ENCODE data around the gene MAB21L4.

The MAB21L4 gene

DNA sequence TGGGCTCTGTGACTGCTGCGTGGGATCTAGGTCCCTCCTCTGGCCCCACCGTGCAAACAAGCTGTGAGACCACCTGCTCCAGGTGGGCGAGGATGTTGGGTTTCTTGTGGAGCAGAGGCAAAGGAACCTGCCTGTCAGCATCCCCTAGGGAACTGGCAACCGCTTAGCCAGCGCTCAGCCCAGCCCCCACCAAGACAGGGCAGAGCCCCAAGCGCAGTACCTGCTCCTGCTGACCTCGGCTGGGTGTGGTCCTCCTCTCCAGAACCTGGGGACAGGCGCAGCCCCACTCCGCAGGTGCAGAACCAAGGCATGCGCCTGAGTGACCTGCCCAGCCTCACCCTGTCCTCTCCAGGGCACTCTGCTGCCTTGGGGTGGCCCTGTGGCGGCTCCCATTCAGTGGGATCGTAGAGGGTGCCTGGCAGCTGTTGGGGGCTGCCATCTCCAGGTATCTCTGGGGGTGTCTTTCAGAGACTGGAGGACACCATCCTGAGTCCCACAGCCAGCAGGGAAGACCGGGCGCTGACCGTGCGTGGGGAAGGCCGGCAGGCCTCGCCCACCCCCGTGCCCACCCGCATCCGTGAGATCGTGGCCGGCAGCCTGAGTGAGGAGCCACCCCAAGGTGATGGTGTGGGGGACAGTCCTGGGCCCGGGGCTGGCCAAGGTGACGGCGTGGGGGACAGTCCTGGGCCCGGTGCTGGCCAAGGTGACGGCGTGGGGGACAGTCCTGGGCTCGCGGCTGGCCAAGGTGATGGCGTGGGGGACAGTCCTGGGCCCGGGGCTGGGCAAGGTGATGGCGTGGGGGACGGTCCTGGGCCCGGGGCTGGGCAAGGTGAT, 22.5 kb upstream of the MAB21L4 start:
- H3K27ac ChIP-seq = no peak overlapping the region
- TF ChIP-seq, protein P1, sequence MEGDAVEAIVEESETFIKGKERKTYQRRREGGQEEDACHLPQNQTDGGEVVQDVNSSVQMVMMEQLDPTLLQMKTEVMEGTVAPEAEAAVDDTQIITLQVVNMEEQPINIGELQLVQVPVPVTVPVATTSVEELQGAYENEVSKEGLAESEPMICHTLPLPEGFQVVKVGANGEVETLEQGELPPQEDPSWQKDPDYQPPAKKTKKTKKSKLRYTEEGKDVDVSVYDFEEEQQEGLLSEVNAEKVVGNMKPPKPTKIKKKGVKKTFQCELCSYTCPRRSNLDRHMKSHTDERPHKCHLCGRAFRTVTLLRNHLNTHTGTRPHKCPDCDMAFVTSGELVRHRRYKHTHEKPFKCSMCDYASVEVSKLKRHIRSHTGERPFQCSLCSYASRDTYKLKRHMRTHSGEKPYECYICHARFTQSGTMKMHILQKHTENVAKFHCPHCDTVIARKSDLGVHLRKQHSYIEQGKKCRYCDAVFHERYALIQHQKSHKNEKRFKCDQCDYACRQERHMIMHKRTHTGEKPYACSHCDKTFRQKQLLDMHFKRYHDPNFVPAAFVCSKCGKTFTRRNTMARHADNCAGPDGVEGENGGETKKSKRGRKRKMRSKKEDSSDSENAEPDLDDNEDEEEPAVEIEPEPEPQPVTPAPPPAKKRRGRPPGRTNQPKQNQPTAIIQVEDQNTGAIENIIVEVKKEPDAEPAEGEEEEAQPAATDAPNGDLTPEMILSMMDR (IDR thresholded peaks at IDR 0.05) = no peak
- TF ChIP-seq ZFX (IDR thresholded peaks at IDR 0.05; ENCODE audit: borderline replicate concordance) = no peak

DNA sequence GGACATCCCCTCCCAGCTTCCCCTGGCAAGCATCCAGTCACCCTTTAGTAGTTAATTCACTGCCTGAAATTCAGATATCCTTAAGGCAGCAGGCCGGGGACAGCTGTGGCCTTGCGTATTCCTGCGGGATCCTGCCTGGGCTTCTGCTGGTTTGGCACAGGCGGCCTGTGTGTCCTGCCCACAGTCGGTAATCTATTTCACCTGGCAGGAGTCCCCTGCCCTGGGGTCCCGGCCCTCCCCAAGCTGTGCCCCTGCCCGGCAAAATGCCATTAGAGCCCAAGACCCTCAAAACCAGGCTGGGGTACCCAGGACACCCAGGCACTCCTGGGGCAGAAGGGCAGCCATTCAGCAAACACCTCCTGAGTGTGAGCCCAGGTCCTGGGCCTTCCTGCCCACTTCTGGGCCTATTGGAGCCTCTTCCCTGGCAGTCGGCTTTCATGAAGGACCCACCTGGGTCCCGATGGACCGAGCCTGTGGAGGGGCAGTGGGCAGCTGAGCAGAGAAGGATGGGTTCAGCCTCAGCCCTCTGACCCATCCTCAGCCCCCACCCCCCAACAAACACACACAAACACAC, 21.8 kb upstream of the MAB21L4 start:
- H3K27ac ChIP-seq = no peak overlapping the region
- TF ChIP-seq ZFX (IDR thresholded peaks at IDR 0.05; ENCODE audit: borderline replicate concordance) = no peak
- TF ChIP-seq, protein P1 (IDR thresholded peaks at IDR 0.05) = no peak

DNA sequence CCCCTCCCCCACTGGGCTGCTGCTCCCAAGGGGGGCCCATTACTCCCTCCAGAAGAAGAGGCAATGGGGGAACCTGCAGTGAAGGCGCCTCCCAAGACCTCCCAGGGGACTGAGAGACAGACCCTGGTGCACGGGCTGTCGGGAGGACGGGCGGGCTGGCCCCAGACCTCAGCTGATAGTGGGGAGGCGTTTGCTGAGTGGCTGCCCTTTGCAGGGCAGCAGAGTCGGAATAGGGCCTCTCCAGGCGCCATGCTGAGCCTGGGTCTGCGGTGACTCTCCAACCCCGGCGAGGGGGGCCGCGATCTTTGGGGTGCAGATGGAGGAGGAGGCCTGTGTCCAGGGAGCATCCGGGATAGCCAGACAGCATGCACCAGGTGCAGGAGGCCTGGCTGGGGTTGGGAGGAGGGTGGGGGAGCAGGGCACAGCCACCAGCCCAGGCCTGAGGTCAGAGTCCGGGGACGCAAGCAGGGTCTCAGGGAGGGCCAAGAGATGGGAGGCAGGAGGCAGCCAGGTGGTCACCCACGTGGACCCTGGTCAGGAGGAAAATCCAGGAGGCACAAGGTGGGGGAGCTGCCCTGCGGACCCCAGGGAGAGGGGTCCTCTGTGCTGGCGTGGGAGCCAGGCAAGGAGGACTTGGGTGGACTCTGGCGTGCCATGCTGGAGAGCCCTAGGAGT, 21.2 kb upstream of the MAB21L4 start:
- TF ChIP-seq, protein P1 (IDR thresholded peaks at IDR 0.05) = no peak
- no peak for TF ChIP-seq ZFX (IDR thresholded peaks at IDR 0.05; ENCODE audit: borderline replicate concordance)
- H3K27ac ChIP-seq = no peak overlapping the region

- H3K27ac ChIP-seq = no peak overlapping the region
- TF ChIP-seq, protein P1 (IDR thresholded peaks at IDR 0.05) = no peak
- TF ChIP-seq ZFX (IDR thresholded peaks at IDR 0.05; ENCODE audit: borderline replicate concordance) = no peak
Observed at GRCh38 chr2:240916571-240917008, 20.6 kb upstream of the MAB21L4 start.

DNA sequence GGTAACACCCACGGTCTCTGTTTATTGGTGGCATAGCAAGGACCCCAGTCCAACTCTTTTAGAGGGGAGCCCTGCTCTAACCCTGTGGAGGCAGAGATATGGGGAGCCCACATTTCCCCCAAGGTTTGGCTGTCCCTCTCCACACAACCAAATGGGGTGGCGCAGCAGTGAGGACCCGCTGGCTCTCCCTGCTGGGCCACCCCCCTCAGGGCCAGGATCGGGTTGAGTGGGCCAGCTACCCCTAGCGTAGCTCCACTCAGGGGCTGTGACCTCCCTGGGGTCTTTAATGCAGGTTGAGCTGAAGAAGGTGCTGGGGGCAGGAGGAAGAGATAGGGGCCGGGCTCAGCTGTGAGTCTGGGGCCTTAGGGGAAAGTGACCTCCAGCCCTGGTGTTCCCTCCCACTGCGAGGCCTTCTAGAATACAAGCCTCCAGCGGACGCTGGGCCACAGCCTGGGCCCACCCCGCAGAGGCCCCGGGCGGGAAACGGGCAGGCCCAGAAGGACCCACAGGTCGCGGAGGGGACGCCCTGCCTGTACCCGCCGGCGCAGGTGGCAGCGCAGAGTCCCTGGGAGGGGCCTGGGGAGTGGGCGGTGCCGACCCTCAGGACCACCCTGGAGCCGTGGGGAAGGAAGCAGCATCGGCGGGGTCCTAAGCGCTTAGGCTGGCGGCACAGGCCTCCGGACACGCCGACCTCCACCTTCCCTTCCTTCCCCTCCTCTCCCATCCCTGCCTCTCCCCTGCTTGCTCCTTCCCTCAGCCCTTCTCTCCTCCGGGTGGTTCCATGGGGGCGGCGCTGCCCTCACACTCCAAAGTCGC, 19.8 kb upstream of the MAB21L4 start:
- H3K27ac ChIP-seq = no peak overlapping the region
- no peak for TF ChIP-seq ZFX (IDR thresholded peaks at IDR 0.05; ENCODE audit: borderline replicate concordance)
- TF ChIP-seq, protein P1 (IDR thresholded peaks at IDR 0.05) = no peak

DNA sequence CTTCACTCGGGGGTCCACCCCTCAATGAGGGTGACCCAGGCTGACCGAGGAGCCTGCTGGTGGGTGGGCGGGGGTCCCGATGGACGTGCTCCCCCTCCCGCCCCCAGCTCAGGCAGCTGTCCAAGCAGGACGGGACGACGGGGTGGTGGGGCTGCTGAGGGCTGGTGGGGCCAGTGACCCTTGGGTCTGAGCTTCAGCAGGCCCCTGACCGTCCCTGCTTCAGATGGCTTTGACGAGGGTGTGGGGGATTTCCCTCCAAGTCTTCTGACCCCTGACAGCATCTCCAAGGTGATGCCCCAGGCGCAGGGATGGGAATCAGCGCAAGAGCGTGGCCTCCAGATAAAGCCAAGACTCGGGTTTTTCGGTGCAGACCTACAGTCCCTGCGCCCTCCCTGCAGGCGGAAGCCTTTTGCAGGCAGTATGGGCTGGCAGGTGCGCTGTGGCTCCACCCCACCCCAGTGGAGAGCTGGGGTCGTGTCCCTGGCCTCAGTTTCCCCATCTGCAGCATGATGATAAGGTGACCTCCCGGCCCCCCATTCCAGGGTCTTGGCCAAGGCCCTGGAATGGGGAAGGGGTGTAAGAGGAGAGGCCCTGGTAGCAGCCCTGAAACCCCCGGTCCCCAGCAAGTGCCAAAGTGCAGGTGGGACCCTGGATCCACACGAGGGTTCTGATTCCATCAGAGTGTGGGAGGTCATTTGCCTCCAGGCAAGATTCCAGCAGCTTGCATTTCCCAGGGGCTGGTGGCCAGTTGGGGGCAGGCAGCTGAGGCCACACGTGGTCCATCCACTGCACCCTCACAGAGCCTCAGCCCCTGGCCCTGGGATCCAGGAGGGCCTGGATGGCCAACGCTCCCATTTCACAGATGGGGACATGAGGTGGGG, 18.9 kb upstream of the MAB21L4 start:
- no peak overlapping the region for H3K27ac ChIP-seq
- TF ChIP-seq, protein P1 (IDR thresholded peaks at IDR 0.05) = peak; percentile 67
- no peak for TF ChIP-seq ZFX (IDR thresholded peaks at IDR 0.05; ENCODE audit: borderline replicate concordance)

All from 22Rv1 (cell line).